Measurements from ENCODE around the gene ATM.

GRCh38 chr11:108402241-108402640 lies 179.4 kb downstream of the ATM start:
- TF ChIP-seq CTCF (IDR thresholded peaks at IDR 0.05; ENCODE audit: low read depth, low read length), result no peak
- no peak for TF ChIP-seq EZH2phosphoT487 (IDR thresholded peaks at IDR 0.05; ENCODE audit: low read depth)

All from OCI-LY3 (cell line).